ENCODE data around the gene OTOS.

- TF ChIP-seq POLR2A (IDR thresholded peaks at IDR 0.05) = no peak
- no peak for TF ChIP-seq CTCF (IDR thresholded peaks at IDR 0.05)
These were observed 18.8 kb downstream of the OTOS start for GRCh38 chr2:240121675-240122074.

Measured in prostate gland (tissue), 2 donors.